ENCODE data around the gene TMCC1.

DNA sequence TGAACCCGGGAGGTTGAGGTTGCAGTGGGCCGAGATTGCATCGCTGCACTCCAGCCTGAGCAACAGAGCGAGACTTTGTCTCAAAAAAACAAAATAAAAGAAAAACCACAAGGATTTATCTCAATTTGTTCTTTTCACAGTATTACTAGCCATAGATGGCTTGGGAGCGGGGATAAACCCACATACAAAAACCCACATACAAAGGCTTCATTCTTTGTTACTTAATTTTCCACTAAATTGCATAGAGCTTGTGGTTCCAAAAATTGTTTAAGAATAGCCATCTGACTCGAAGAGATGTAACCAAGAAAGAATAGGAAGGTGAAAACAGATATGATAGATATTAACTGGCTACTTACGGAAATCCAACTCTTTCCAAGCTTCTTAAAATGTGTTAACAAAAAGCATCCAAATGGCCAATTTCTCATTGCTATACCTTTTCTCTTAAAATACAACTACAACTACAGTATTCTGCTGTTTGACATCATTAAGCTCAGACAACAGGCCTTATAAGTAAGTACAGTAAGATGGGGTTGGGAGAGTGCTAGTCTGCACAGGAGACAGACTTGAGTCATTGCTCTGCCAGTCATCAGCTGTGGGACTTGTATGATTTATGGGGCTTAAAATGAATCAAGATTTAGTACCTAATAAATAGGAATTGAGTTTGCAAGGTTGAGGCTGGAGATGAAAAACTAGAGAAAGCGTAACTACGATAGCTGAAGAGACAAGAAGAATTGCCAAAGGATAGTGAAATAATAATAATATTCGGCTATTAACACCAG is 190.4 kb downstream of the TMCC1 start:
- TF ChIP-seq PATZ1 (CRISPR knock-in tag; IDR thresholded peaks at IDR 0.05; ENCODE audit: borderline replicate concordance), result no peak
- no peak for TF ChIP-seq ZFP30 (CRISPR knock-in tag; IDR thresholded peaks at IDR 0.05)
- no peak for TF ChIP-seq ARNTL (CRISPR knock-in tag; IDR thresholded peaks at IDR 0.05; ENCODE audit: borderline replicate concordance, low read depth)
- no peak for TF ChIP-seq TOX (CRISPR knock-in tag; IDR thresholded peaks at IDR 0.05; ENCODE audit: borderline replicate concordance)
- no peak for TF ChIP-seq ESRRG (CRISPR knock-in tag; IDR thresholded peaks at IDR 0.05)
- no peak for TF ChIP-seq ZNF70 (CRISPR knock-in tag; IDR thresholded peaks at IDR 0.05)
- TF ChIP-seq ZC3H10 (CRISPR knock-in tag; IDR thresholded peaks at IDR 0.05), result no peak
